SK-N-SH treated with all-trans-retinoic acid at 6 μM for 48 hours (cell line): Measurements from ENCODE around the gene USP26.
"Not testable (repeated sequence)": the region's sequence is repeated elsewhere in the genome, so short reads cannot be mapped to it uniquely, and the experiment has no call there.

Experiments
- ATAC-seq: fragments of 200-7000 bp; cut with Tn5 transposase; 3 replicates; pipeline ENCODE4 v1.9.1; 2020; ENCODE audit warnings: mild to moderate bottlenecking, moderate library complexity
- ARNTL ChIP-seq: fragments of 450-650 bp; formaldehyde crosslinking; IDR thresholded peaks from 2 replicates; pipeline ENCODE4 v1.5.0; 2020; ENCODE audit warnings: low read depth, mild to moderate bottlenecking, moderate library complexity, borderline replicate concordance
- BACH2 ChIP-seq: fragments of 250-450 bp; sonication (Bioruptor Pico); IDR thresholded peaks from 2 replicates; pipeline ENCODE4 v1.9.0; 2021; ENCODE audit warnings: mild to moderate bottlenecking, borderline replicate concordance
- CREB5 ChIP-seq: fragments of 250-450 bp; sonication (Bioruptor Pico); IDR thresholded peaks from 2 replicates; pipeline ENCODE4 v1.5.1; 2020; ENCODE audit warnings: low read depth, mild to moderate bottlenecking, moderate library complexity
- CSDC2 ChIP-seq: fragments of 250-450 bp; sonication (Bioruptor Pico); IDR thresholded peaks from 2 replicates; pipeline ENCODE4 v1.5.0; 2020; ENCODE audit warnings: mild to moderate bottlenecking, moderate library complexity
- ESRRG ChIP-seq: fragments of 250-450 bp; sonication (Bioruptor Pico); IDR thresholded peaks from 2 replicates; pipeline ENCODE4 v1.6.1; 2021; ENCODE audit warnings: mild to moderate bottlenecking
- GLIS3 ChIP-seq: fragments of 250-450 bp; sonication (Bioruptor Pico); IDR thresholded peaks from 2 replicates; pipeline ENCODE4 v1.5.0; 2020; ENCODE audit warnings: mild to moderate bottlenecking, moderate library complexity
- ISL1 ChIP-seq: fragments of 250-450 bp; sonication (Bioruptor Pico); IDR thresholded peaks from 2 replicates; pipeline ENCODE4 v2.1.2; 2022; ENCODE audit warnings: mild to moderate bottlenecking, moderate library complexity
- POU6F1 ChIP-seq: fragments of 250-450 bp; sonication (Bioruptor Pico); IDR thresholded peaks from 2 replicates; pipeline ENCODE4 v1.8.0; 2021; ENCODE audit warnings: low read depth, mild to moderate bottlenecking, moderate library complexity, borderline replicate concordance
- PPARA ChIP-seq: fragments of 250-450 bp; sonication (Bioruptor Pico); IDR thresholded peaks from 2 replicates; pipeline ENCODE4 v1.5.0; 2020; ENCODE audit warnings: mild to moderate bottlenecking, borderline replicate concordance
- RARB ChIP-seq: fragments of 250-450 bp; sonication (Bioruptor Pico); IDR thresholded peaks from 2 replicates; pipeline ENCODE4 v1.8.0; 2021; ENCODE audit warnings: mild to moderate bottlenecking, moderate library complexity
- SNAI2 ChIP-seq: fragments of 250-450 bp; sonication (Bioruptor Pico); IDR thresholded peaks from 2 replicates; pipeline ENCODE4 v1.5.0; 2020; ENCODE audit warnings: mild to moderate bottlenecking, moderate library complexity
- TCF4 ChIP-seq: fragments of 250-450 bp; sonication (Bioruptor Pico); IDR thresholded peaks from 2 replicates; pipeline ENCODE4 v1.8.0; 2021; ENCODE audit warnings: mild to moderate bottlenecking, moderate library complexity, borderline replicate concordance
- TOX ChIP-seq: fragments of 250-450 bp; sonication (Bioruptor Pico); IDR thresholded peaks from 2 replicates; pipeline ENCODE4 v1.8.0; 2021; ENCODE audit warnings: mild to moderate bottlenecking, moderate library complexity, borderline replicate concordance
- TSHZ2 ChIP-seq: fragments of 250-450 bp; sonication (Bioruptor Pico); IDR thresholded peaks from 2 replicates; pipeline ENCODE4 v1.5.0; 2020; ENCODE audit warnings: mild to moderate bottlenecking, moderate library complexity
- ZC3H10 ChIP-seq: fragments of 250-450 bp; sonication (Bioruptor Pico); IDR thresholded peaks from 2 replicates; pipeline ENCODE4 v1.5.1; 2021; ENCODE audit warnings: mild to moderate bottlenecking, moderate library complexity
- ZFP3 ChIP-seq: fragments of 250-450 bp; sonication (Bioruptor Pico); IDR thresholded peaks from 2 replicates; pipeline ENCODE4 v1.5.0; 2020; ENCODE audit warnings: mild to moderate bottlenecking, moderate library complexity
- ZFP30 ChIP-seq: fragments of 450-650 bp; formaldehyde crosslinking; IDR thresholded peaks from 2 replicates; pipeline ENCODE4 v1.5.0; 2022; ENCODE audit warnings: mild to moderate bottlenecking, moderate library complexity
- ZNF565 ChIP-seq: fragments of 450-650 bp; formaldehyde crosslinking; conservative IDR thresholded peaks from 2 replicates; pipeline ENCODE4 v1.5.0; 2020; ENCODE audit warnings: low read depth, mild to moderate bottlenecking, moderate library complexity
- ZNF70 ChIP-seq: fragments of 450-650 bp; formaldehyde crosslinking; IDR thresholded peaks from 2 replicates; pipeline ENCODE4 v1.5.0; 2020; ENCODE audit warnings: mild to moderate bottlenecking, moderate library complexity
- TF ChIP-seq, protein P1 (sequence below): fragments of 250-450 bp; sonication (Bioruptor Pico); IDR thresholded peaks from 2 replicates; pipeline ENCODE4 v1.8.0; 2020; ENCODE audit warnings: mild to moderate bottlenecking, moderate library complexity, borderline replicate concordance
- TF ChIP-seq, protein P2 (sequence below): fragments of 250-450 bp; sonication (Bioruptor Pico); IDR thresholded peaks from 2 replicates; pipeline ENCODE4 v1.5.1; 2021; ENCODE audit warnings: mild to moderate bottlenecking, moderate library complexity

USP26 gene

GRCh38 chrX:133081990-133082389 is 14.9 kb downstream of the USP26 start:
- no peak for TF ChIP-seq BACH2 (CRISPR knock-in tag)
- no peak for TF ChIP-seq TOX (CRISPR knock-in tag)
- no peak for TF ChIP-seq ZFP30 (CRISPR knock-in tag)
- no peak for TF ChIP-seq ISL1 (CRISPR knock-in tag)
- TF ChIP-seq, protein P1, sequence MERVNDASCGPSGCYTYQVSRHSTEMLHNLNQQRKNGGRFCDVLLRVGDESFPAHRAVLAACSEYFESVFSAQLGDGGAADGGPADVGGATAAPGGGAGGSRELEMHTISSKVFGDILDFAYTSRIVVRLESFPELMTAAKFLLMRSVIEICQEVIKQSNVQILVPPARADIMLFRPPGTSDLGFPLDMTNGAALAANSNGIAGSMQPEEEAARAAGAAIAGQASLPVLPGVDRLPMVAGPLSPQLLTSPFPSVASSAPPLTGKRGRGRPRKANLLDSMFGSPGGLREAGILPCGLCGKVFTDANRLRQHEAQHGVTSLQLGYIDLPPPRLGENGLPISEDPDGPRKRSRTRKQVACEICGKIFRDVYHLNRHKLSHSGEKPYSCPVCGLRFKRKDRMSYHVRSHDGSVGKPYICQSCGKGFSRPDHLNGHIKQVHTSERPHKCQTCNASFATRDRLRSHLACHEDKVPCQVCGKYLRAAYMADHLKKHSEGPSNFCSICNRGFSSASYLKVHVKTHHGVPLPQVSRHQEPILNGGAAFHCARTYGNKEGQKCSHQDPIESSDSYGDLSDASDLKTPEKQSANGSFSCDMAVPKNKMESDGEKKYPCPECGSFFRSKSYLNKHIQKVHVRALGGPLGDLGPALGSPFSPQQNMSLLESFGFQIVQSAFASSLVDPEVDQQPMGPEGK = no peak
- no peak for TF ChIP-seq TSHZ2 (CRISPR knock-in tag)
- no peak for TF ChIP-seq CSDC2
- TF ChIP-seq CREB5 = no peak
- no peak for TF ChIP-seq ZC3H10
- TF ChIP-seq PPARA (CRISPR knock-in tag) = no peak
- TF ChIP-seq ARNTL (CRISPR knock-in tag) = no peak
- TF ChIP-seq, protein P2, sequence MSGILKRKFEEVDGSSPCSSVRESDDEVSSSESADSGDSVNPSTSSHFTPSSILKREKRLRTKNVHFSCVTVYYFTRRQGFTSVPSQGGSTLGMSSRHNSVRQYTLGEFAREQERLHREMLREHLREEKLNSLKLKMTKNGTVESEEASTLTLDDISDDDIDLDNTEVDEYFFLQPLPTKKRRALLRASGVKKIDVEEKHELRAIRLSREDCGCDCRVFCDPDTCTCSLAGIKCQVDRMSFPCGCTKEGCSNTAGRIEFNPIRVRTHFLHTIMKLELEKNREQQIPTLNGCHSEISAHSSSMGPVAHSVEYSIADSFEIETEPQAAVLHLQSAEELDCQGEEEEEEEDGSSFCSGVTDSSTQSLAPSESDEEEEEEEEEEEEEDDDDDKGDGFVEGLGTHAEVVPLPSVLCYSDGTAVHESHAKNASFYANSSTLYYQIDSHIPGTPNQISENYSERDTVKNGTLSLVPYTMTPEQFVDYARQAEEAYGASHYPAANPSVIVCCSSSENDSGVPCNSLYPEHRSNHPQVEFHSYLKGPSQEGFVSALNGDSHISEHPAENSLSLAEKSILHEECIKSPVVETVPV (CRISPR knock-in tag) = no peak
- no peak for TF ChIP-seq ESRRG (CRISPR knock-in tag)
- no peak for TF ChIP-seq ZFP3 (CRISPR knock-in tag)
- TF ChIP-seq ZNF70 (CRISPR knock-in tag) = no peak
- no peak for TF ChIP-seq ZNF565 (CRISPR knock-in tag)
- TF ChIP-seq SNAI2 (CRISPR knock-in tag) = no peak
- TF ChIP-seq RARB (CRISPR knock-in tag) = no peak
- no peak for TF ChIP-seq POU6F1
- TF ChIP-seq TCF4 (CRISPR knock-in tag) = no peak
- ATAC-seq = no peak

GRCh38 chrX:133077856-133078255 is 19.1 kb downstream of the USP26 start:
- ATAC-seq = not testable (repeated sequence)

- TF ChIP-seq, protein P2 (CRISPR knock-in tag) = no peak
- TF ChIP-seq CSDC2 (no peak), ISL1 (CRISPR knock-in tag) (no peak), TSHZ2 (CRISPR knock-in tag) (no peak), PPARA (CRISPR knock-in tag) (no peak), GLIS3 (CRISPR knock-in tag) (no peak)
- TF ChIP-seq, protein P1 = no peak
- no peak for ATAC-seq
These were observed 24.3 kb downstream of the USP26 start for GRCh38 chrX:133072566-133072965.
